ENCODE measurements around the gene CD6.

CD6 gene

DNA sequence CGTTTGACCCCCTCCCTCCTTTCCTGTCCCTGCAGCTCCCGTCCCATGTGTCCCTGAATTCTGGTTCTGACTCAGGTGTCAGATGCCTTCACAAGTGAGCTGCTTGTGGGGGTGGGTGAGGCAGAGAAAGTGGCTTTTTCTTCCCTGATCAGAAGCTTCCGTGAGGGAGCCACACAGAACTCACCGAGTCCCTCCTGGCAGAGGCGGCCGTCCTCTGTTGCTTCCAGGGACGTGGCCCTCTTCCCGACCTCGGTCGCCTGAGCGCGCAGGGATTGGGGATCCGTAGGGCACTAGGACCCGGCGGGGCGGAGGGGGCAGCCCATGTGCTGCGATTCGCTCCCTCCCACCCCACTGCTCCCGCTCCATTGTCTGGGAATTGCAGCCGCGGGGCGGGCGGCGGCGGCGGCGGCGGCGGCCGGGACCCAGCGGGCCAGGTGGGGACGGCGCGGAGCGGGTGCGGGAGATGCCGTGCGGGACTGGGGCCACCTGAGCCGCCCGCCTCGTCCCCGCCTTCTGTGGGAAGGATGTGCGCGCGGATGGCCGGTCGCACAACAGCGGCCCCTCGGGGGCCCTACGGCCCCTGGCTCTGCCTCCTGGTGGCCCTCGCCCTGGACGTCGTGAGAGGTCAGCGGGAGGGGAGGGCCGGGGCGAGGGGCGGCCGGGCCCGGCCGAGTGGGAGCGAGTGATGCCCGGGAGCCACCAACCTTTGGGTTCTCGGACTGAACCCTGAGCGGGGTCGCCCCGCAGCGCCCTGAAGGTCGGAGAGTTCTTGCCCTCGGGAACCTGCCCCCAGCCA, 47.2 kb upstream of the CD6 start, which contains the start of gene TMEM132A:
TMEM132A (plus strand) TSS at position 351 of the 796 bp plus-strand sequence; CDS start at position 525, 174 bp downstream.
- DNase-seq (ENCODE audit: extremely low spot score) = peak; percentile 89
- POLR2A ChIA-PET = interaction anchor here (1.4 to 1.7 kb wide), 2 partner anchors 11 to 18 kb away, joined by 5 to 10 read pairs; partner anchors contain the start of genes PRPF19 and TMEM109
- CTCF ChIA-PET = no interaction called here
- TF ChIP-seq HDGF (IDR thresholded peaks at IDR 0.05; ENCODE audit: borderline replicate concordance) = no peak
- peak; percentile 23; the same call in 1 of the 2 replicates for TF ChIP-seq LEF1 (IDR thresholded peaks at IDR 0.05; ENCODE audit: borderline replicate concordance)
- TF ChIP-seq SP1 (IDR thresholded peaks at IDR 0.05) = no peak
- TF ChIP-seq, protein P1, sequence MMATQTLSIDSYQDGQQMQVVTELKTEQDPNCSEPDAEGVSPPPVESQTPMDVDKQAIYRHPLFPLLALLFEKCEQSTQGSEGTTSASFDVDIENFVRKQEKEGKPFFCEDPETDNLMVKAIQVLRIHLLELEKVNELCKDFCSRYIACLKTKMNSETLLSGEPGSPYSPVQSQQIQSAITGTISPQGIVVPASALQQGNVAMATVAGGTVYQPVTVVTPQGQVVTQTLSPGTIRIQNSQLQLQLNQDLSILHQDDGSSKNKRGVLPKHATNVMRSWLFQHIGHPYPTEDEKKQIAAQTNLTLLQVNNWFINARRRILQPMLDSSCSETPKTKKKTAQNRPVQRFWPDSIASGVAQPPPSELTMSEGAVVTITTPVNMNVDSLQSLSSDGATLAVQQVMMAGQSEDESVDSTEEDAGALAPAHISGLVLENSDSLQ (IDR thresholded peaks at IDR 0.05) = no peak
- no peak for TF ChIP-seq ELF4 (IDR thresholded peaks at IDR 0.05)
- no peak for TF ChIP-seq CTBP1 (IDR thresholded peaks at IDR 0.05; ENCODE audit: borderline replicate concordance)
- no peak for TF ChIP-seq FOXK2 (IDR thresholded peaks at IDR 0.05)
- no peak for TF ChIP-seq TARDBP (IDR thresholded peaks at IDR 0.05)
- TF ChIP-seq NFRKB (IDR thresholded peaks at IDR 0.05) = no peak
- TF ChIP-seq FOXM1 (IDR thresholded peaks at IDR 0.05; ENCODE audit: borderline replicate concordance) = peak; percentile 93
- TF ChIP-seq SUZ12 (IDR thresholded peaks at IDR 0.05) = no peak
- 0 out of 2 replicates have a peak, but pooled peaks have one; percentile 32 for TF ChIP-seq L3MBTL2 (conservative IDR thresholded peaks at IDR 0.05)
- TF ChIP-seq ZNF384 (IDR thresholded peaks at IDR 0.05) = no peak
- no peak for TF ChIP-seq FOXA1 (IDR thresholded peaks at IDR 0.05)
- TF ChIP-seq ARNT (IDR thresholded peaks at IDR 0.05) = 0 out of 2 replicates have a peak, but pooled peaks have one; percentile 32
- no peak for TF ChIP-seq BHLHE40 (IDR thresholded peaks at IDR 0.05; ENCODE audit: borderline replicate concordance)

DNA sequence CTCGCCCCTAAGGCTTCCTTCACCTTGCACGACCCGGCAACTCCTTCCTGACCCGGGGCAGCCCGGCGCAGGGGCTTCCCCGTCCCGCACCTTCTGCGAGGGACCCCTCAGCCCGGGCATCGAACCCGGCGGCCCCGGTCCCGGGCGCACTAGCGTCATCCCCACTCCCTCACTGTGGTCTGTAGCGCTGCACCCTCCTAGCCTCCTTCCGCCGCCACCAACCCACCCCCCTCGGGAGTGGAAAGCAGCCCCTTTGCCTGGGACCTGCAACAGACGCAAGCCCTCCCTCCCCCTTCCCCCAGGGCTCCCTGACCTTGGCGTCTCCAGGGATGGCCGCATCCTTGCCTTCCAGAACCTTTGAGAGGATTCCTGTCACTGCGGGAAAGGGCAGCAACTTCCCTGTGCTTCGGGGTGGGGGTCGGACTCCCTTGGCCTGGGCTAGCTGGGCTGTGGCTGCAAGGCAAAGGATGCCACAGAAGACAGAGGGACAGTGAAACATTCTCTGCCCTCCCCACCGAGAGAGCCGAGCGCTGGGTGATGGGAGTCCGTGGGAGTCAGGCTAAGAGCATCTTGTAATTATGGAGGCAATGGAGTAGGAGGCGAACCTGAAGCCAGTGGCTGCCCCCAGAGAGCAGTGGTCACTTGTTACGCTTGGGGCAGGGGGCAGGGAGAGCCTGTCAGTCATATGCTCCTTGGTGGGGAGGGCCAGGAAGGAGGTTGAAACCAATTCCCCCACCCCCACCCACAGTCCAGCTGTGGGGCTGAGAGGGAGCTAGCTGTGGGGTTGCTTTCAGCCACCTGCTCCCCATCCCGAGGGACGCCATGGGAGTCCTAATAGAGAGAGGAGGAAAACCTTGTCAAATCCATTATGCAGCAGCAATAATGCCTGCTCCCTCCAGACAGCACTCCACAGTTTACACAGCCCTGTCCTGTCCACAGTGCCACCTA, 46.3 kb upstream of the CD6 start:
- TF ChIP-seq, protein P1 (IDR thresholded peaks at IDR 0.05) = peak; percentile 58
- no peak for TF ChIP-seq CTBP1 (IDR thresholded peaks at IDR 0.05; ENCODE audit: borderline replicate concordance)
- DNase-seq (ENCODE audit: extremely low spot score) = peak; percentile 22
- POLR2A ChIA-PET = no interaction called here
- CTCF ChIA-PET = no interaction called here

DNA sequence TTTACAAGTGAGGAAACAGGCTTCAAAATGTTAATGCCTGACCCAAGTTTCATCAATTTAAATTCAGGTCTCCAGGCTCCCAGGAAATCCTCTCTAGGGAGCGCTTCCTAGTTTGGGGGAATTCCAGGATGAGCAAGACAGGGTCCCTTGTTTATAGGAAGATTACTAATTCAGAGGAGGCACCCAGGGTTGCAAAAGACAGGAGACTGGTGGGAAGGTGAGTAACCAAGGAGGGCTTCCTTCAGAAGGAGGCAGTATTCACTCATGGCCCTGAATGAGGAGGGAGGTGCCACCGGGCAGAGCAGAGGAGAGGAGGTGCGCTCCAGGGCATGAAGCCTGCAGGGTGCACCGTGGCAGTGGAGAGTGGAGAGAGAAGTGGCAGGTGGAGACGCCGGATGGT, 45.6 kb upstream of the CD6 start:
- TF ChIP-seq TARDBP (IDR thresholded peaks at IDR 0.05) (no peak), BHLHE40 (IDR thresholded peaks at IDR 0.05; ENCODE audit: borderline replicate concordance) (no peak), ELF4 (IDR thresholded peaks at IDR 0.05) (no peak), FOXA1 (IDR thresholded peaks at IDR 0.05) (no peak), FOXM1 (IDR thresholded peaks at IDR 0.05; ENCODE audit: borderline replicate concordance) (no peak), HDGF (IDR thresholded peaks at IDR 0.05; ENCODE audit: borderline replicate concordance) (no peak)
- TF ChIP-seq, protein P1 (IDR thresholded peaks at IDR 0.05) = no peak
- ChIA-PET POLR2A (no interaction called here), CTCF (no interaction called here)
- DNase-seq (ENCODE audit: extremely low spot score) = no peak

DNA sequence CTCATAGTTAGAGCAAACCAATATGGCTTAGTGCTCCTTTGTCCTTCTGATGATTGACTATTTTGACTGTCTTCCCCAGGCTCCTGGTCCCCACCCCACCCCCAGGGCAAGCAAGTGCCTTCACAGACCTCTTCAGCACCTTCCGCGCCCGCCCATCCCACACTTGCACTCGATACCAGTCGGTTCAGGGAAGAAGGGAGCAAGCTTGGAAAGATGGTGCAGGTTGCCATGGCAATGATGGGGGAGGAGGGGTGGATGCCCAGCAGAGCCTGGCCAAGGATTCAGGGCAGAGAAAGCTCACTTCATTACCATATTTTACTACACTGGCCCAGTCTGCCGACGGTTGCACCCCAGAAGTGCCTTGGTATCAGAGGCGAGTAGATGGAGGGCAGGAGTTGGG, 45.0 kb upstream of the CD6 start:
- CTCF ChIA-PET = no interaction called here

DNA sequence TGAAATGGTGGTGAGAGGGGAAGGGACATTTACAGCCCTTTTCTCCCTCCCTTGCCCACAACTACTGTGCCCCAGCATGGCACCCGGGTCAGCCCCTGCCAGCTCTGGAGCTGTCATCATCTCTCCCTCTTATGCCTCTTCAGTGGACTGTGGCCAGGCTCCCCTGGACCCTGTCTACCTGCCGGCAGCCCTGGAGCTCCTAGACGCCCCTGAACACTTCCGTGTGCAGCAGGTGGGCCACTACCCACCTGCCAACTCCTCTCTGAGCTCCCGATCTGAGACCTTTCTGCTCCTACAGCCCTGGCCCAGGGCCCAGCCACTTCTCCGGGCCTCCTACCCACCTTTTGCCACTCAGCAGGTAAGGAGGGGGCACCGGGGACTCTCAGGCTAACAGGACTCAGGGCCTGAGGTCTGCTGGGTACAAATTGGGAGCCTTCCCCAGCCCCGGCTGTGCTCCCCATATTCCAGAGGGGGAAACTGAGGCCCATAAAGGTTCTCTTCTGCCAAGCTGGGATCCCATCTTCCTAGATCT, 44.4 kb upstream of the CD6 start:
- no peak for DNase-seq (ENCODE audit: extremely low spot score)
- TF ChIP-seq, protein P1 (IDR thresholded peaks at IDR 0.05) = no peak
- no peak for TF ChIP-seq ELF4 (IDR thresholded peaks at IDR 0.05)
- ChIA-PET POLR2A (interaction anchor here (0.6 to 2.1 kb wide), 2 partner anchors 14 to 21 kb away, joined by 3 to 8 read pairs; partner anchors contain the start of gene TMEM109), CTCF (no interaction called here)

More for the DNA sequence above, 45.0 kb upstream of the CD6 start:
- POLR2A ChIA-PET = interaction anchor here (0.6 to 2.1 kb wide), 2 partner anchors 13 to 21 kb away, joined by 3 to 8 read pairs; partner anchors contain the start of gene TMEM109
- TF ChIP-seq L3MBTL2 (conservative IDR thresholded peaks at IDR 0.05) (no peak), NFRKB (IDR thresholded peaks at IDR 0.05) (no peak), ZNF384 (IDR thresholded peaks at IDR 0.05) (no peak), CTBP1 (IDR thresholded peaks at IDR 0.05; ENCODE audit: borderline replicate concordance) (no peak), TARDBP (IDR thresholded peaks at IDR 0.05) (no peak)
- no peak for DNase-seq (ENCODE audit: extremely low spot score)
